ENCODE results near the gene DDX6.
"Not testable (repeated sequence)": the region's sequence is repeated elsewhere in the genome, so short reads cannot be mapped to it uniquely, and the experiment has no call there.

The DDX6 gene

GRCh38 chr11:118791111-118791960, at the start of gene DDX6:
TSS of gene DDX6 (minus strand) at chr11:118791164. CDS start at chr11:118786251, 4,913 bp downstream.
- DNase-seq (ENCODE audit: low spot score), result peak; percentile 93

GRCh38 chr11:118838905-118839553, 48.1 kb upstream of the DDX6 start:
- DNase-seq (ENCODE audit: low spot score), result no peak

- DNase-seq (ENCODE audit: low spot score), result no peak
Measured at GRCh38 chr11:118837868-118838267, 46.9 kb upstream of the DDX6 start.

GRCh38 chr11:118834427-118835028, 43.6 kb upstream of the DDX6 start:
- no peak for DNase-seq (ENCODE audit: low spot score)

- no peak for DNase-seq (ENCODE audit: low spot score)
Measured at GRCh38 chr11:118827118-118827517, 36.2 kb upstream of the DDX6 start.

GRCh38 chr11:118822936-118823510, 32.1 kb upstream of the DDX6 start:
- not testable (repeated sequence) for DNase-seq (ENCODE audit: low spot score)

DNA sequence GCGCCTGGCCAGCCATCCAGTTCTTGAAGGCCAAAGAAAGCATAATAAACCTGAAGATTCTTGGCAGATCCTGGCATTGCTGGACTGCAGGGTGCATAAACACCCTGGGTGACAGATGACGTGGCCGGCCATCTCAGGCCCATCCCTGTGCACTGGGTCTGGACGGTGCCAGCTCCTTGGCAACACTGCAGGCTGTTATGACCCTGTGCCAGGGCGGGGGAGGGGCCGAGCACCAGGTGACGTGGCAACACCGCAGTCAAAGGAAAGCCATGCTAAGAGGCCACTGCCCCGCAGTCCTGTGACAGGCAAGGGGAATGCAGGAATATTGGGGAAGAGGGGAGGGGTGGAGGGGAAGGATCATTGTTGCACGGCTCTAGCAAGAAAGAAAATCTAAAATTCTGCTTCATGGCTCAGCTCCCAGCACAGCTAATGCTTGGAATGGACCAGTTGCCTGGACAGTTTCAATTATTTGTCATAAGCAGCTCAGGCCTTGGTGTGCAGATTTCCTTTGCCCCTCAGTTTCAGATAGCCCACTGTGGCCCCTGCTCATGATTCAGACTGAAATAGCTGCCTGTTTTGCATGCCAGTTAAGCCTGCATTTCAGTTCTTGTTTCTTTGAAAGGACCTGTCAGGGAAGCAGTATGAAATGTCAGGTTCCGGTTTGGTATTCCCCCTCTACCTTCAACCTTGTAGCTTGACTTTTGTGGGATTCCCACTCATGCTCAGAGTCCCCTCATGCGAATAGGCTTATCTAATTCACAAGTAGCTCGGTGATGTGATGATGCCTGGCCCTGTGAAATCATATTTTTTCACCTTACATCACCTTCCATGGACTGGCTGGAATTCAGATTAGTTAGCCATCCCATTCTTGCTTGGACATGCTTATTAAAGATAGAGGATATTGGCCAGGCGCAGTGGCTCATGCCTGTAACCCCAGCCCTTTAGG, 29.7 kb upstream of the DDX6 start:
- DNase-seq (ENCODE audit: low spot score), result peak; percentile 77

GRCh38 chr11:118820025-118820379, 29.0 kb upstream of the DDX6 start:
- DNase-seq (ENCODE audit: low spot score), result not testable (repeated sequence)

- DNase-seq (ENCODE audit: low spot score), result no peak
Measured at GRCh38 chr11:118819334-118820024, 28.5 kb upstream of the DDX6 start.

DNA sequence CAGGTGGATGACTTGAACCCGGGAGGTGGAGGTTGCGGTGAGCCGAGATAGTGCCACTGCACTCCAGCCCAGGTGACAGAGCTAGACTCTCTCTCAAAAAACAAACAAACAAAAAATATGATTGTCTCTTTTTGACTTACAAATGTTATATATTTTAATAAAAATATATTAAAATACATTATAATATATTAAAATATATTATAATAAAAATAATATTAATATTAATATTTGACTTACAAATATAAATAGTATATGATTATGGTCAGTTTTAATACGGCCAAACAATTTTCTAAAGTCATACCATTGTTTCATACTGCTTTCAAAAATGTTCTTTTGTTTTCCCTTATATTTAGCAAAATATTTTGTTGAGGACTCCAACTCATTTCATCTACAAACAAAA, 27.2 kb upstream of the DDX6 start:
- DNase-seq (ENCODE audit: low spot score), result no peak

- no peak for DNase-seq (ENCODE audit: low spot score)
Measured at GRCh38 chr11:118813551-118813950, 22.6 kb upstream of the DDX6 start.

DNA sequence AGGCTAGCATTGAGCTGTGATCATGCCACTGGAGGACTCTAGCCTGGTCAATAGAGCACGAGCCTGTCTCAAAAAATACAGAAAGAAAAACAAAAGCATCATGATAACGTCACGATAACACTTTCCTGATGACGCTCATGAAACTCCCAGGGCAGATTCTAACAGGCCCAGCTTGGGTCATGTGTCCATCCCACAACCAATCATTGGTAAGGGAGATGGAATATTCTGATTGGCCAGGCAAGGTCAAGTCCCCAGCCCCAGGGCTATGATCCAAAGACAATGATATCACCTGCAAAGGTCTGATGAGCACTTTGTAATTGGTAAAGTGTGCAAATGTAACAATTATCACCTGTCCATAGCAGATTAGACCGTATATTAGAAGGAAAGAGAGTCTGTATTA, 21.5 kb upstream of the DDX6 start:
- no peak for DNase-seq (ENCODE audit: low spot score)

- no peak for DNase-seq (ENCODE audit: low spot score)
Measured at GRCh38 chr11:118807800-118808778, 17.1 kb upstream of the DDX6 start.

DNA sequence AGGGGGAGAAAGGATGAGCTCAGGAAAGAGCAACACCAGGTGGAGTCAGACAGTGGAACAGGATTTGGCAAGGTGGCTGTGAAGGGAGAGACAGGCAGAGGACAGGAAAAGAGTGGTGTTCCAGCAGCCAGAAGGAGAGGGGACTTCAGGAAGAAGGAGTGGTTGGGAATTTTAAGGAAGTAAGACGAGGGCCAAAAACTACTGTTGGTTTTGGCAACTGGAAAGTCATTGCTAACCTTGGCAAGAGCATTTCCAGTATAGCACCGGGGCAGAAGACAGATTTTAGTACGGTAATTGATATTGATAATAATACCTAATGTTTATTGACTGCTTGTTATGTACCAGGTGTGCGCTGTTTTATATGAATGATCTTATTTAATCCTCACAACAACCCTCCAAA, 15.4 kb upstream of the DDX6 start:
- DNase-seq (ENCODE audit: low spot score), result no peak

GRCh38 chr11:118804094-118804493, 13.1 kb upstream of the DDX6 start:
- DNase-seq (ENCODE audit: low spot score), result no peak

- no peak for DNase-seq (ENCODE audit: low spot score)
Measured at GRCh38 chr11:118799372-118799771, 8.4 kb upstream of the DDX6 start.

GRCh38 chr11:118797510-118797909, 6.5 kb upstream of the DDX6 start:
- no peak for DNase-seq (ENCODE audit: low spot score)

DNA sequence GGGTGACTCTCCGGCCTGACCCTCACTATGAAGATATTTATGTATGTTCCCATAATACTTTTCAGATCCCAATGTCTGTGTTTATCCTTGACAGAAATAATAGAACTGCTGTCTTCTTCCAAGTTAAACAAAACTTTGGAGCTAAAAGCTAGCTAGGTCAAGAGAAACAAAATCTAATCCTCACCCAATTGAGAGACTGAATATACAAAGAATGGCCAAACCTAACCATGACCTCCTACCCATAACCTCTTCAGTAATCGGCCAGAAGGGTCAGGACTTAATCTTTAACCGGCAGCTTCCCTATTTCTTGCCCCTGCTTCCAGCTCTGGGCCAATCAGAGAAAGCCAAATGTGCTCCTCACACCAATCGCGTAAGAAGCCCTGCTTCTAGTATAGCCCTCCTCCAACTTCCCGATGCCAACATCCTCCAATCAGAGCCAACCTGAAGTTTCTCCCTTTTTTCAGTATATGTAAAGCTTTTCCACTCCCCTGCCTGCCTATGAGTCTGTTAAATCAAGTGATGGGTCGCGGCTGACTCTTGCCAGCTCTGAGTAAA, 1.7 kb upstream of the DDX6 start:
- DNase-seq (ENCODE audit: low spot score), result peak; percentile 92

GRCh38 chr11:118791961-118792569, 1.1 kb upstream of the DDX6 start:
- peak; percentile 62 for DNase-seq (ENCODE audit: low spot score)

Measured in germinal center (tissue), 1 donor.